ENCODE data around the gene ZIC5.

ZIC5 gene

DNA sequence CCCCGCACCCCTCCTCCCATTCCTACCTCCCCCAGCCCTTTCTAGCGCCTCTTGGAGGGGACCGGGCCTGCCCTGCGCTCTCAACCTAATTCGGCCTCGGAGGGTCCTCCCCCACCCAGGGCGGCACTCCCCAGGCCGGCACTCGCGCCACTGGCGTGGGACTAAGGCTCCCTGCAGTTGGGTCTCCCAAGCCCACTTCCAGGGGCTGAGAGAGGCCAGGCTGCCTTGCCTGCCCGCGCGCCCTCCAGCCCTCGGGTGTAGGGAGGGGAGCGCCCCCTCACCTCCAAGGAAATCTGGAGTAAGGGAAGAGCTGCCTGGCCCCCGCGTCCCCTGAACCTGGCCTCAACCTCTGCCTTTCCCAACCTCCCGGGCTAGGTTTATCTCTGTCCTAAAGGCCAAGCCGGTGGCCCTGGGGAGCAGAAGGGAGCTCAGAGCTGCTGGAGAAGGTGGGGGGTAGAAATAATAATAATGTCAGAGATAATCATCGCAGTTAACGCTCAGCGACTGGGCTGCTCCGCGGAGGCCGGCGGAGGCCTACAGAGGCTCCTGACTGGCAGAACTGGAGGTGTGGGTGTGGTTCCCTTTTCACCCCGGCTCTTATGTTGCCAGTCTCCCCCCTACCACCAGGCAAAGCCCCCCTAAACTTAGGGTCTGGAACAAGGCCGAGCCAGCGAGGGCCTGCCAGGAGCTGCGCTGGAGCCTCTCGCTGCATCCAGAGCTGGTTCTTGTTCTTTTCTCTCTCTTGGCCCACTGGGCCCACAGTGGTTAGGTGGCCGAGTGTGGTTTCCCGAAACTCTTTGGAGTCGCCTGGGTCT lies 19.7 kb upstream of the ZIC5 start:
- H3K36me3 ChIP-seq (ENCODE audit: insufficient read depth, low read length): no peaks in the 10 kb centered on the region
- no peak overlapping the region for H3K4me2 ChIP-seq (ENCODE audit: low read length)
- no peak overlapping the region for H3K4me3 ChIP-seq (ENCODE audit: low read depth, low read length, poor library complexity, severe bottlenecking)
- no peaks in the 10 kb centered on the region for H3K79me2 ChIP-seq (ENCODE audit: insufficient read depth, low read length)
- H3K9me3 ChIP-seq (ENCODE audit: low read length): no peaks in the 10 kb centered on the region
- 0 out of 2 replicates have a peak, but pooled peaks cover 9% of the 10 kb centered on the region for H3K27me3 ChIP-seq (ENCODE audit: insufficient read depth, low read length)
- H3F3A ChIP-seq (ENCODE audit: insufficient read depth, low read length): no peaks in the 10 kb centered on the region
- TF ChIP-seq EZH2 (IDR thresholded peaks at IDR 0.05; ENCODE audit: borderline replicate concordance, low read length): no peak
- no peak for TF ChIP-seq CTCF (IDR thresholded peaks at IDR 0.05; ENCODE audit: low read length)
- H3K27ac ChIP-seq (ENCODE audit: low read depth, low read length, poor library complexity, severe bottlenecking): no peak overlapping the region
- no peaks in the 10 kb centered on the region for H4K20me1 ChIP-seq (ENCODE audit: insufficient read depth, low read length)
- no peak overlapping the region for H3K9ac ChIP-seq (ENCODE audit: low read length)
- H3K4me1 ChIP-seq (ENCODE audit: insufficient read depth, low read length, severe bottlenecking): no peaks in the 10 kb centered on the region
- no peak overlapping the region for H2AFZ ChIP-seq (ENCODE audit: low read length)
- H3K9me2 ChIP-seq (ENCODE audit: low read depth, low read length): no peaks in the 10 kb centered on the region

- Histone ChIP-seq H3K27ac (ENCODE audit: low read depth, low read length, poor library complexity, severe bottlenecking) (no peak overlapping the region), H2AFZ (ENCODE audit: low read length) (no peak overlapping the region), H3K4me2 (ENCODE audit: low read length) (no peak overlapping the region), H3K9me3 (ENCODE audit: low read length) (no peaks in the 10 kb centered on the region), H3F3A (ENCODE audit: insufficient read depth, low read length) (no peaks in the 10 kb centered on the region), H3K79me2 (ENCODE audit: insufficient read depth, low read length) (no peaks in the 10 kb centered on the region), H4K20me1 (ENCODE audit: insufficient read depth, low read length) (no peaks in the 10 kb centered on the region), H3K9ac (ENCODE audit: low read length) (no peak overlapping the region), H3K9me2 (ENCODE audit: low read depth, low read length) (no peaks in the 10 kb centered on the region), H3K36me3 (ENCODE audit: insufficient read depth, low read length) (no peaks in the 10 kb centered on the region), H3K4me3 (ENCODE audit: low read depth, low read length, poor library complexity, severe bottlenecking) (no peak overlapping the region), H3K4me1 (ENCODE audit: insufficient read depth, low read length, severe bottlenecking) (no peaks in the 10 kb centered on the region), H3K27me3 (ENCODE audit: insufficient read depth, low read length) (0 out of 2 replicates have a peak, but pooled peaks cover 6% of the 10 kb centered on the region)
- no peak for TF ChIP-seq CTCF (IDR thresholded peaks at IDR 0.05; ENCODE audit: low read length)
- no peak for TF ChIP-seq EZH2 (IDR thresholded peaks at IDR 0.05; ENCODE audit: borderline replicate concordance, low read length)
These were observed 18.8 kb upstream of the ZIC5 start for GRCh38 chr13:99990126-99990977.

DNA sequence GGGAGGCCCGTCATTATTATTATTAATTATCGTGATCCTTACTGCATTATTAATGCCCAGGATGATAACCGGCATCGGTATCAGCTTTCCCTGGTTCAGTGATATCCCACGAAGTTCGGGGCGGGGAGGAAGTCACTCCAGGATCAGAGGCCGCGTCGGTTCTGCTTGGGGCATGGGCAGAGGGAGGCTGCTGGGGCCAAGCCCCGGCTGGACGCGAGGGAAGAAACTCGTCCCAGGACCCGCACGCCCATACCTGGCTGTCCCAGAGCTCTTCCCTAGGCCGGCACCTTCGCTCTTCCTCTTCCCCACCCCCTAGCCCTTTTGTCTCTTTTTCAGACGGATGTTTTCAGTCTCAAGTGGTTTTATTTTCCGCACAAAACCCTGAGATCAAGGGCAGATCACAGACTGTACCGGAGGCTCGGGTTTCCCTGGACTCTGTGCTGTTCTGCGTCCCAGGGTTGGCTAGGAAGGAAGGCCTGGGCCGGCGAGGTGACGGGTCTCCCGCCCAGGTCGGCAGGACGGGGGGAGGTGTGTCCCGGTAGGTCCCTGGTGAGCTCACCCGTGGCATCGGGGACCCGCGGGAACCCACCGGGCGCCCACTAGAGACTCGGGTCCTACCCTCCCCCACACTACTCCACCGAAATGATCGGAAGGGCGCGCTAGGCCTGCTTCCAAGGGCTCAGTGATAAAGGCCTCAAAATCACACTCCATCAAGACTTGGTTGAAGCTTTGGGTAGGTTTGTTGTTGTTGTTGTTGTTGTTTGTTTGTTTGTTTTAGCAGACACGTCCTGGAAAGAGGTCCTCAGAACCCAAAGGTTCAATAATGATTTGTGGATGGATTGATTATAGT lies 17.9 kb upstream of the ZIC5 start:
- H3K4me3 ChIP-seq (ENCODE audit: low read depth, low read length, poor library complexity, severe bottlenecking): no peak overlapping the region
- no peaks in the 10 kb centered on the region for H3F3A ChIP-seq (ENCODE audit: insufficient read depth, low read length)
- no peaks in the 10 kb centered on the region for H3K4me1 ChIP-seq (ENCODE audit: insufficient read depth, low read length, severe bottlenecking)
- H3K27ac ChIP-seq (ENCODE audit: low read depth, low read length, poor library complexity, severe bottlenecking): no peak overlapping the region
- H3K4me2 ChIP-seq (ENCODE audit: low read length): no peak overlapping the region
- no peak overlapping the region for H2AFZ ChIP-seq (ENCODE audit: low read length)
- H3K9me3 ChIP-seq (ENCODE audit: low read length): no peaks in the 10 kb centered on the region
- TF ChIP-seq EZH2 (IDR thresholded peaks at IDR 0.05; ENCODE audit: borderline replicate concordance, low read length) (no peak), CTCF (IDR thresholded peaks at IDR 0.05; ENCODE audit: low read length) (no peak)
- H3K27me3 ChIP-seq (ENCODE audit: insufficient read depth, low read length): 0 out of 2 replicates have a peak, but pooled peaks cover 6% of the 10 kb centered on the region
- H3K9ac ChIP-seq (ENCODE audit: low read length): no peak overlapping the region
- no peaks in the 10 kb centered on the region for H3K79me2 ChIP-seq (ENCODE audit: insufficient read depth, low read length)
- no peaks in the 10 kb centered on the region for H4K20me1 ChIP-seq (ENCODE audit: insufficient read depth, low read length)
- H3K36me3 ChIP-seq (ENCODE audit: insufficient read depth, low read length): no peaks in the 10 kb centered on the region
- no peaks in the 10 kb centered on the region for H3K9me2 ChIP-seq (ENCODE audit: low read depth, low read length)

Data from OCI-LY1 (cell line).